ENCODE measurements around the gene NOD2. TPM values are rescaled to one million over a fixed set of nuclear protein-coding genes. Genes with fewer than 3 reads are reported as not detected.
A peak's percentile ranks its signal among the peaks of the same experiment; 100 is the strongest.

The NOD2 gene
- total and polyA plus RNA-seq, 4 donors = 2.1 to 14.1 (median 5.9) TPM

- Histone ChIP-seq H3K27me3 (ENCODE audit: control insufficient read depth in 3 of 3, insufficient read depth in 3 of 3, low read length in 2 of 3) (no peaks in the 10 kb centered on the region), H3K9me3 (ENCODE audit: control insufficient read depth in 4 of 4, insufficient read depth in 3 of 4, low read length in 3 of 4) (no peaks in the 10 kb centered on the region), H3K36me3 (ENCODE audit: control insufficient read depth in 4 of 4, insufficient read depth in 4 of 4, low read length in 4 of 4) (no peaks in the 10 kb centered on the region), H3K4me1 (ENCODE audit: control insufficient read depth in 5 of 5, insufficient read depth in 5 of 5, low read length in 5 of 5) (peaks cover 0 to 16% (median 0%) of the 10 kb centered on the region in 5 donors), H3K9ac (ENCODE audit: insufficient read depth in 1 of 2, low read length in 2 of 2) (no peak overlapping the region), H3K27ac (ENCODE audit: low read depth in 1 of 2, low read length in 1 of 2) (no peak overlapping the region), H3K4me3 (no peak overlapping the region)
- ATAC-seq (ENCODE audit: insufficient read depth, low FRiP score) (no peak), DNase-seq (peak in 2 of 3 donors; percentile 35 to 44)
- no peak for TF ChIP-seq CTCF (IDR thresholded peaks at IDR 0.05; ENCODE audit: control extremely low read depth, extremely low read depth)
- WGBS, 2 donors = 59 to 77% methylated on average over 12 of the region's 12 CpGs
Observed at GRCh38 chr16:50688083-50688482, 5.3 kb upstream of the NOD2 start.

- Histone ChIP-seq H3K27me3 (ENCODE audit: control insufficient read depth in 3 of 3, insufficient read depth in 3 of 3, low read length in 2 of 3) (no peaks in the 10 kb centered on the region), H3K9me3 (ENCODE audit: control insufficient read depth in 4 of 4, insufficient read depth in 3 of 4, low read length in 3 of 4) (no peaks in the 10 kb centered on the region), H3K9ac (ENCODE audit: insufficient read depth in 1 of 2, low read length in 2 of 2) (no peak overlapping the region), H3K4me3 (no peak overlapping the region), H3K27ac (ENCODE audit: low read depth in 1 of 2, low read length in 1 of 2) (no peak overlapping the region), H3K36me3 (ENCODE audit: control insufficient read depth in 4 of 4, insufficient read depth in 4 of 4, low read length in 4 of 4) (no peaks in the 10 kb centered on the region), H3K4me1 (ENCODE audit: control insufficient read depth in 5 of 5, insufficient read depth in 5 of 5, low read length in 5 of 5) (peaks cover 0 to 19% (median 0%) of the 10 kb centered on the region in 5 donors)
- WGBS, 2 donors = 42 to 65% methylated on average over 3 of the region's 3 CpGs
- no peak for TF ChIP-seq CTCF (IDR thresholded peaks at IDR 0.05; ENCODE audit: control extremely low read depth, extremely low read depth)
- no peak for ATAC-seq (ENCODE audit: insufficient read depth, low FRiP score)
- no peak for DNase-seq
Observed at GRCh38 chr16:50688867-50689266, 4.5 kb upstream of the NOD2 start.

DNA sequence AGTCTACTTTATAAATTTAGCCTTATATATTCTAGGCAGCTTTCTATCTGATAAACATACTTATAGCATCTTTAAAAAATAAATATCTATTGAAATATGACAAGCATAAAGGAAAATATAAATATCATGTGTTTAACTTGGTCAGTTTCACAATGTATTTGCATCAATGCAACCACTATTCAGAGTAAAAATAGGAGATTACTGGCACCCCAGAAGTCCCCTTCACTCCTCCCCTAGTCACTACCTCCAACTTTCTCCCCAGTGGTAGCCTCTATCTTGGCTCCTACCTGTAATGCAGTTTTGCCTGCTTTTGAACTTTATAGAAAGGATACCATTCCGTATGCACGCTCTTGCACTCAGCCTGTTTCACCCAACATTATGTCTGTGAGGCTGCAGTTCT, 3.2 kb upstream of the NOD2 start:
- no peak for DNase-seq
- no peak overlapping the region for H3K27ac ChIP-seq (ENCODE audit: low read depth in 1 of 2, low read length in 1 of 2)
- H3K9me3 ChIP-seq (ENCODE audit: control insufficient read depth in 4 of 4, insufficient read depth in 3 of 4, low read length in 3 of 4) = no peaks in the 10 kb centered on the region
- H3K9ac ChIP-seq (ENCODE audit: insufficient read depth in 1 of 2, low read length in 2 of 2) = no peak overlapping the region
- H3K36me3 ChIP-seq (ENCODE audit: control insufficient read depth in 4 of 4, insufficient read depth in 4 of 4, low read length in 4 of 4) = no peaks in the 10 kb centered on the region
- no peaks in the 10 kb centered on the region for H3K27me3 ChIP-seq (ENCODE audit: control insufficient read depth in 3 of 3, insufficient read depth in 3 of 3, low read length in 2 of 3)
- no peak for ATAC-seq (ENCODE audit: insufficient read depth, low FRiP score)
- WGBS, 2 donors = 96 to 100% methylated on average over 2 of the region's 2 CpGs
- H3K4me3 ChIP-seq = no peak overlapping the region
- TF ChIP-seq CTCF (IDR thresholded peaks at IDR 0.05; ENCODE audit: control extremely low read depth, extremely low read depth) = no peak
- H3K4me1 ChIP-seq (ENCODE audit: control insufficient read depth in 5 of 5, insufficient read depth in 5 of 5, low read length in 5 of 5) = peaks cover 0 to 18% (median 0%) of the 10 kb centered on the region in 5 donors

DNA sequence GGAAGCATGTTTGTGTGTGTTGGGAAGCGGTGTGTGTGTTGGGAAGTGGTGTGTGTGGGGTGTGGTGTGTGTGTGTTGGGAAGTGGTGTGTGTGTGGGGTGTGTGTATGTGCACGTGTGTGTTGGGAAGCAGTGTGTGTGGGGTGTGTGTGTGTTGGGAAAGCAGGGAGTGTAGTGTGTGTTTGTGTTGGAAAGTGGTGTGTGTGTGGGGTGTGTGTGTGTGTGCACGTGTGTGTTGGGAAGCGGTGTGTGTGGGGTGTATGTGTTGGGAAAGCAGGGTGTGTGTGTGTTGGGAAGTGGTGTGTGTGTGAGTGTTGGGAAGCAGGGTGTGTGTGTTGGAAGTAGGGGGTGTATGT, 785 bp upstream of the NOD2 start:
- no peak for DNase-seq
- 89 to 91% methylated on average over 4 of the region's 4 CpGs for WGBS, 2 donors

More for the DNA sequence above, 785 bp upstream of the NOD2 start:
- Histone ChIP-seq H3K9me3 (ENCODE audit: control insufficient read depth in 4 of 4, insufficient read depth in 3 of 4, low read length in 3 of 4) (no peaks in the 10 kb centered on the region), H3K36me3 (ENCODE audit: control insufficient read depth in 4 of 4, insufficient read depth in 4 of 4, low read length in 4 of 4) (no peaks in the 10 kb centered on the region), H3K9ac (ENCODE audit: insufficient read depth in 1 of 2, low read length in 2 of 2) (no peak overlapping the region), H3K27ac (ENCODE audit: low read depth in 1 of 2, low read length in 1 of 2) (no peak overlapping the region), H3K4me3 (no peak overlapping the region), H3K27me3 (ENCODE audit: control insufficient read depth in 3 of 3, insufficient read depth in 3 of 3, low read length in 2 of 3) (no peaks in the 10 kb centered on the region), H3K4me1 (ENCODE audit: control insufficient read depth in 5 of 5, insufficient read depth in 5 of 5, low read length in 5 of 5) (peaks cover 0 to 26% (median 4%) of the 10 kb centered on the region in 5 donors)
- no peak for ATAC-seq (ENCODE audit: insufficient read depth, low FRiP score)
- no peak for TF ChIP-seq CTCF (IDR thresholded peaks at IDR 0.05; ENCODE audit: control extremely low read depth, extremely low read depth)
